WTC11 (cell line): Measurements from ENCODE around the gene HDDC3. TPM values are rescaled to one million over a fixed set of nuclear protein-coding genes. Genes with fewer than 3 reads are reported as not detected.
A peak's percentile ranks its signal among the peaks of the same experiment; 100 is the strongest.

ENCODE experiments used
- ATAC-seq: fragments of 200-7000 bp; cut with Tn5 transposase; 2 replicates; pipeline ENCODE4 v1.10.0; 2021; ENCODE audit warnings: mild to moderate bottlenecking, moderate library complexity
- CTCF ChIA-PET: fragments of 300-600 bp; sonication (Branson Sonifier 250); formaldehyde crosslinking; loops from one replicate; lab custom pipeline; 2021; ENCODE audit warnings: antibody characterized with exemption; lab: Charles Lee
- POLR2A ChIA-PET: fragments of 350-600 bp; sonication (Branson Sonifier 250); formaldehyde crosslinking; loops from one replicate; lab custom pipeline; 2021; ENCODE audit warnings: antibody characterized with exemption; lab: Charles Lee
- DNase-seq: peaks from one replicate; pipeline ENCODE4 v3.0.0; 2021; ENCODE audit warnings: low spot score
- H3K27ac Mint-ChIP-seq: 2 replicates; pipeline ENCODE4 v1.8.0; 2021; ENCODE audit warnings: mixed read lengths
- H3K27me3 Mint-ChIP-seq: 2 replicates; pipeline ENCODE4 v1.8.0; 2021; ENCODE audit warnings: low read depth, mild to moderate bottlenecking, moderate library complexity, mixed read lengths
- H3K36me3 Mint-ChIP-seq: 2 replicates; pipeline ENCODE4 v1.8.0; 2021; ENCODE audit warnings: mixed read lengths
- H3K4me1 Mint-ChIP-seq: 2 replicates; pipeline ENCODE4 v1.8.0; 2022; ENCODE audit warnings: mixed read lengths
- H3K4me3 Mint-ChIP-seq: 2 replicates; pipeline ENCODE4 v1.8.0; 2021; ENCODE audit warnings: mild to moderate bottlenecking, moderate library complexity, mixed read lengths
- H3K9me3 Mint-ChIP-seq: 2 replicates; pipeline ENCODE4 v1.8.0; 2021; ENCODE audit warnings: mixed read lengths
- CBFB ChIP-seq: sonication (generic); formaldehyde crosslinking; IDR thresholded peaks from 2 replicates; pipeline ENCODE4 v1.8.1; 2022; ENCODE audit warnings: mild to moderate bottlenecking, low read depth, missing genetic modification reagents
- ETV6 ChIP-seq: sonication (generic); formaldehyde crosslinking; IDR thresholded peaks from 2 replicates; pipeline ENCODE4 v1.8.1; 2022; ENCODE audit warnings: mild to moderate bottlenecking, missing genetic modification reagents
- FOXK1 ChIP-seq: sonication (generic); formaldehyde crosslinking; IDR thresholded peaks from 2 replicates; pipeline ENCODE4 v1.8.0; 2022; ENCODE audit warnings: mild to moderate bottlenecking, moderate library complexity, missing genetic modification reagents
- JAZF1 ChIP-seq: fragments of 250-450 bp; sonication (Bioruptor Pico); IDR thresholded peaks from 2 replicates; pipeline ENCODE4 v1.9.0; 2021; ENCODE audit warnings: moderate library complexity, mild to moderate bottlenecking, inconsistent platforms
- NFATC4 ChIP-seq: fragments of 250-450 bp; sonication (Bioruptor Pico); IDR thresholded peaks from 2 replicates; pipeline ENCODE4 v1.9.0; 2021; ENCODE audit warnings: mild to moderate bottlenecking
- OVOL2 ChIP-seq: fragments of 250-450 bp; sonication (Bioruptor Pico); IDR thresholded peaks from 2 replicates; pipeline ENCODE4 v1.9.0; 2021; ENCODE audit warnings: mild to moderate bottlenecking, borderline replicate concordance
- SMAD3 ChIP-seq: sonication (generic); formaldehyde crosslinking; IDR thresholded peaks from 2 replicates; pipeline ENCODE4 v1.8.0; 2022; ENCODE audit warnings: missing genetic modification reagents, mild to moderate bottlenecking, borderline replicate concordance
- ZBTB21 ChIP-seq: sonication (generic); formaldehyde crosslinking; IDR thresholded peaks from 2 replicates; pipeline ENCODE4 v1.8.1; 2023; ENCODE audit warnings: mild to moderate bottlenecking, missing genetic modification reagents, borderline replicate concordance
- ZNF138 ChIP-seq: sonication (generic); formaldehyde crosslinking; conservative IDR thresholded peaks from 2 replicates; pipeline ENCODE4 v1.8.1; 2022; ENCODE audit warnings: mild to moderate bottlenecking, moderate library complexity, missing genetic modification reagents
- ZNF232 ChIP-seq: sonication (generic); formaldehyde crosslinking; IDR thresholded peaks from 2 replicates; pipeline ENCODE4 v1.8.0; 2022; ENCODE audit warnings: mild to moderate bottlenecking, missing genetic modification reagents
- ZNF416 ChIP-seq: fragments of 250-450 bp; sonication (Bioruptor Pico); IDR thresholded peaks from 2 replicates; pipeline ENCODE4 v1.9.0; 2021; ENCODE audit warnings: mild to moderate bottlenecking, inconsistent platforms
- ZNF671 ChIP-seq: fragments of 250-450 bp; sonication (Bioruptor Pico); IDR thresholded peaks from 2 replicates; pipeline ENCODE4 v1.8.0; 2021; ENCODE audit warnings: mild to moderate bottlenecking
- total RNA-seq: library from RNA; stranded (reverse); gene quantifications from 3 replicates; pipeline ENCODE4 v1.2.3, GENCODE V29; 2021
- TF ChIP-seq, protein P1 (sequence below): sonication (generic); formaldehyde crosslinking; IDR thresholded peaks from 2 replicates; pipeline ENCODE4 v1.8.1; 2023; ENCODE audit warnings: mild to moderate bottlenecking, moderate library complexity, missing genetic modification reagents
- TF ChIP-seq, protein P2 (sequence below): sonication (generic); formaldehyde crosslinking; IDR thresholded peaks from 2 replicates; pipeline ENCODE4 v1.8.0; 2022; ENCODE audit warnings: missing genetic modification reagents
- TF ChIP-seq, protein P3 (sequence below): fragments of 250-450 bp; sonication (Bioruptor Pico); IDR thresholded peaks from 2 replicates; pipeline ENCODE4 v1.9.0; 2021; ENCODE audit warnings: mild to moderate bottlenecking
- TF ChIP-seq, protein P4 (sequence below): fragments of 200-600 bp; IDR thresholded peaks from 2 replicates; pipeline ENCODE4 v1.8.0; 2022; ENCODE audit warnings: antibody characterized with exemption
- TF ChIP-seq, protein P5 (sequence below): sonication (generic); formaldehyde crosslinking; IDR thresholded peaks from 2 replicates; pipeline ENCODE4 v1.8.1; 2023; ENCODE audit warnings: mild to moderate bottlenecking, missing genetic modification reagents

HDDC3 gene
- total RNA-seq, 1 experiment from 2014 or later, result 16.4 TPM

DNA sequence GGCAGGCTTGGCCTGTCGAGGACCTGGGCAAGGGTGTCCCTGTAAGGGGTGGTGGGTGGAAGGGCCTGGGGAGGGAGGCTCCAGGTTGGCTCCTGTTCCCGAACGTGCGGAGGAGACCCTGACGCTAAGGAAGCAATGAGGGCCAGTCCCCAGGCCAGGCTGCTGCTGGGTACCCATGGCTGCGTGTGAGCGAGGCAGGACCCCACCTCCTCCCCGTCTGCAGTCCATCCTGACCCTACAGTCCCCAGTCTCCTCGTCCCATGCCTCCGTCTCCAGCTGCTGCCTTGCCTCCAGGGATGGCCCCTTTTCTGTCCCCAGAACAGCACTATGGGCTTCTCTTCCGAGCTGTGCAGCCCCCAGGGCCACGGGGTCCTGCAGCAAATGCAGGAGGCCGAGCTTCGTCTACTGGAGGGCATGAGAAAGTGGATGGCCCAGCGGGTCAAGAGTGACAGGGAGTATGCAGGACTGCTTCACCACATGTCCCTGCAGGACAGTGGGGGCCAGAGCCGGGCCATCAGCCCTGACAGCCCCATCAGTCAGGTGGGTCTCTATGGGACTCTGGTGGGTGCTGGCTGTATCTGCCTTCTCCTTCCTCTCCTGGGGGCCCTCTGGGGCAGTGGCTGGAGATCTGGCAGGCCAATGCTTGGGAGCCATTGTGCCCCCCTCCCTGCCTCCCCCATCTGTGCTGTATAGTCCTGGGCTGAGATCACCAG is 47.5 kb downstream of the HDDC3 start (continued):
- TF ChIP-seq, protein P1, sequence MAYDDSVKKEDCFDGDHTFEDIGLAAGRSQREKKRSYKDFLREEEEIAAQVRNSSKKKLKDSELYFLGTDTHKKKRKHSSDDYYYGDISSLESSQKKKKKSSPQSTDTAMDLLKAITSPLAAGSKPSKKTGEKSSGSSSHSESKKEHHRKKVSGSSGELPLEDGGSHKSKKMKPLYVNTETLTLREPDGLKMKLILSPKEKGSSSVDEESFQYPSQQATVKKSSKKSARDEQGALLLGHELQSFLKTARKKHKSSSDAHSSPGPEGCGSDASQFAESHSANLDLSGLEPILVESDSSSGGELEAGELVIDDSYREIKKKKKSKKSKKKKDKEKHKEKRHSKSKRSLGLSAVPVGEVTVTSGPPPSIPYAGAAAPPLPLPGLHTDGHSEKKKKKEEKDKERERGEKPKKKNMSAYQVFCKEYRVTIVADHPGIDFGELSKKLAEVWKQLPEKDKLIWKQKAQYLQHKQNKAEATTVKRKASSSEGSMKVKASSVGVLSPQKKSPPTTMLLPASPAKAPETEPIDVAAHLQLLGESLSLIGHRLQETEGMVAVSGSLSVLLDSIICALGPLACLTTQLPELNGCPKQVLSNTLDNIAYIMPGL (CRISPR knock-in tag), result no peak
- TF ChIP-seq, protein P2, sequence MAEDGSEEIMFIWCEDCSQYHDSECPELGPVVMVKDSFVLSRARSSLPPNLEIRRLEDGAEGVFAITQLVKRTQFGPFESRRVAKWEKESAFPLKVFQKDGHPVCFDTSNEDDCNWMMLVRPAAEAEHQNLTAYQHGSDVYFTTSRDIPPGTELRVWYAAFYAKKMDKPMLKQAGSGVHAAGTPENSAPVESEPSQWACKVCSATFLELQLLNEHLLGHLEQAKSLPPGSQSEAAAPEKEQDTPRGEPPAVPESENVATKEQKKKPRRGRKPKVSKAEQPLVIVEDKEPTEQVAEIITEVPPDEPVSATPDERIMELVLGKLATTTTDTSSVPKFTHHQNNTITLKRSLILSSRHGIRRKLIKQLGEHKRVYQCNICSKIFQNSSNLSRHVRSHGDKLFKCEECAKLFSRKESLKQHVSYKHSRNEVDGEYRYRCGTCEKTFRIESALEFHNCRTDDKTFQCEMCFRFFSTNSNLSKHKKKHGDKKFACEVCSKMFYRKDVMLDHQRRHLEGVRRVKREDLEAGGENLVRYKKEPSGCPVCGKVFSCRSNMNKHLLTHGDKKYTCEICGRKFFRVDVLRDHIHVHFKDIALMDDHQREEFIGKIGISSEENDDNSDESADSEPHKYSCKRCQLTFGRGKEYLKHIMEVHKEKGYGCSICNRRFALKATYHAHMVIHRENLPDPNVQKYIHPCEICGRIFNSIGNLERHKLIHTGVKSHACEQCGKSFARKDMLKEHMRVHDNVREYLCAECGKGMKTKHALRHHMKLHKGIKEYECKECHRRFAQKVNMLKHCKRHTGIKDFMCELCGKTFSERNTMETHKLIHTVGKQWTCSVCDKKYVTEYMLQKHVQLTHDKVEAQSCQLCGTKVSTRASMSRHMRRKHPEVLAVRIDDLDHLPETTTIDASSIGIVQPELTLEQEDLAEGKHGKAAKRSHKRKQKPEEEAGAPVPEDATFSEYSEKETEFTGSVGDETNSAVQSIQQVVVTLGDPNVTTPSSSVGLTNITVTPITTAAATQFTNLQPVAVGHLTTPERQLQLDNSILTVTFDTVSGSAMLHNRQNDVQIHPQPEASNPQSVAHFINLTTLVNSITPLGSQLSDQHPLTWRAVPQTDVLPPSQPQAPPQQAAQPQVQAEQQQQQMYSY (CRISPR knock-in tag), result no peak
- TF ChIP-seq, protein P3, sequence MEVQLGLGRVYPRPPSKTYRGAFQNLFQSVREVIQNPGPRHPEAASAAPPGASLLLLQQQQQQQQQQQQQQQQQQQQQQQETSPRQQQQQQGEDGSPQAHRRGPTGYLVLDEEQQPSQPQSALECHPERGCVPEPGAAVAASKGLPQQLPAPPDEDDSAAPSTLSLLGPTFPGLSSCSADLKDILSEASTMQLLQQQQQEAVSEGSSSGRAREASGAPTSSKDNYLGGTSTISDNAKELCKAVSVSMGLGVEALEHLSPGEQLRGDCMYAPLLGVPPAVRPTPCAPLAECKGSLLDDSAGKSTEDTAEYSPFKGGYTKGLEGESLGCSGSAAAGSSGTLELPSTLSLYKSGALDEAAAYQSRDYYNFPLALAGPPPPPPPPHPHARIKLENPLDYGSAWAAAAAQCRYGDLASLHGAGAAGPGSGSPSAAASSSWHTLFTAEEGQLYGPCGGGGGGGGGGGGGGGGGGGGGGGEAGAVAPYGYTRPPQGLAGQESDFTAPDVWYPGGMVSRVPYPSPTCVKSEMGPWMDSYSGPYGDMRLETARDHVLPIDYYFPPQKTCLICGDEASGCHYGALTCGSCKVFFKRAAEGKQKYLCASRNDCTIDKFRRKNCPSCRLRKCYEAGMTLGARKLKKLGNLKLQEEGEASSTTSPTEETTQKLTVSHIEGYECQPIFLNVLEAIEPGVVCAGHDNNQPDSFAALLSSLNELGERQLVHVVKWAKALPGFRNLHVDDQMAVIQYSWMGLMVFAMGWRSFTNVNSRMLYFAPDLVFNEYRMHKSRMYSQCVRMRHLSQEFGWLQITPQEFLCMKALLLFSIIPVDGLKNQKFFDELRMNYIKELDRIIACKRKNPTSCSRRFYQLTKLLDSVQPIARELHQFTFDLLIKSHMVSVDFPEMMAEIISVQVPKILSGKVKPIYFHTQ (CRISPR knock-in tag), result no peak
- TF ChIP-seq, protein P4, sequence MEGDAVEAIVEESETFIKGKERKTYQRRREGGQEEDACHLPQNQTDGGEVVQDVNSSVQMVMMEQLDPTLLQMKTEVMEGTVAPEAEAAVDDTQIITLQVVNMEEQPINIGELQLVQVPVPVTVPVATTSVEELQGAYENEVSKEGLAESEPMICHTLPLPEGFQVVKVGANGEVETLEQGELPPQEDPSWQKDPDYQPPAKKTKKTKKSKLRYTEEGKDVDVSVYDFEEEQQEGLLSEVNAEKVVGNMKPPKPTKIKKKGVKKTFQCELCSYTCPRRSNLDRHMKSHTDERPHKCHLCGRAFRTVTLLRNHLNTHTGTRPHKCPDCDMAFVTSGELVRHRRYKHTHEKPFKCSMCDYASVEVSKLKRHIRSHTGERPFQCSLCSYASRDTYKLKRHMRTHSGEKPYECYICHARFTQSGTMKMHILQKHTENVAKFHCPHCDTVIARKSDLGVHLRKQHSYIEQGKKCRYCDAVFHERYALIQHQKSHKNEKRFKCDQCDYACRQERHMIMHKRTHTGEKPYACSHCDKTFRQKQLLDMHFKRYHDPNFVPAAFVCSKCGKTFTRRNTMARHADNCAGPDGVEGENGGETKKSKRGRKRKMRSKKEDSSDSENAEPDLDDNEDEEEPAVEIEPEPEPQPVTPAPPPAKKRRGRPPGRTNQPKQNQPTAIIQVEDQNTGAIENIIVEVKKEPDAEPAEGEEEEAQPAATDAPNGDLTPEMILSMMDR, result no peak
- TF ChIP-seq SMAD3 (CRISPR knock-in tag), result no peak
- TF ChIP-seq CBFB, result no peak

DNA sequence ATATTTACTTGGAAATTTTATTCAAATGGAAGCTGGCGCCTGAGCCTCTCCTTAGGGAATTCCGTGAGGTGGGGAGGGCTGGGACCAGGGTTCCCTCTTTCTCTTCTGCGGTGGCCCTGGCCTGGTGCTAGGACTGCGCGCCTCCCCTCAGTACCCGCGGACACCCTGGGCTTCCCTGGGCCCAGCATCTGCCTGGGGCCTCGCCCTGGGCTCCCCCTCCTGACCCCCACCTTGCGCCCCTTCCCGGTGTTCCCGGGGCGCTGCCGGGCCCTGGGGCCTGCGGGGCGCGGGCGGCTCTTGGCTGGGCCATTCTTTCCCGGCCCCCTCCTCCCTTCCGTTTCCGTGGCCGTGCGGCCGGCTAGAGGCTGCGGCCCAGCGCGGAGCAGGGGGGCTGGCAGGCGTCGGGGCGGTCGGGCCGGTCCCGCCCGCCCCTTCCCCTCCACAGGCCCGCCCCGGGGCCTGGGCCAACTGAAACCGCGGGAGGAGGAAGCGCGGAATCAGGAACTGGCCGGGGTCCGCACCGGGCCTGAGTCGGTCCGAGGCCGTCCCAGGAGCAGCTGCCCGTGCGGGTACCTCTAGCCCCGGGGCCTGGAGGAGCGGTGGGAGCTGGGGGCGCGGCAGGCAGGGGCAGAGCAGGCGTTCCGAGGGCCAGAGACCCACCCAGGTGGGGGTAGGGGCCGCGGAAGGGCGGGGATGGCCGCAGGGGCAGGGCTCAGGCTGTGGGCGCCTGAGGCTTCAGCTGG is 48.2 kb downstream of the HDDC3 start, which contains the start of gene FES:
FES (plus strand) TSS at position 529 of the 743 bp plus-strand sequence. CDS start 542 bp downstream, outside the sequence.
- Mint-ChIP-seq H3K36me3 (peaks cover 7% of the 10 kb centered on the region; the same call in 1 of the 2 replicates), H3K27me3 (no peaks in the 10 kb centered on the region), H3K27ac (no peak within 1 kb of the TSS), H3K4me3 (peak within 1 kb of the TSS; percentile 45), H3K4me1 (peaks cover 22% of the 10 kb centered on the region), H3K9me3 (no peaks in the 10 kb centered on the region)
- ChIA-PET CTCF (interaction anchor here (0.6 to 4.9 kb wide), 19 partner anchors 11 to 583 kb away, joined by 3 to 75 read pairs (median 12); partner anchors contain the start of genes BLM, FURIN, HDDC3 and MAN2A2), POLR2A (interaction anchor here (0.6 to 2.7 kb wide), 3 partner anchors 15 to 170 kb away, joined by 4 to 8 read pairs (median 5); partner anchors contain the start of genes BLM and FURIN)
- ATAC-seq (peak; percentile 67), DNase-seq (peak; percentile 67)
- TF ChIP-seq NFATC4, result no peak
- TF ChIP-seq ETV6, result no peak
- TF ChIP-seq ZNF232 (CRISPR knock-in tag), result no peak
- no peak for TF ChIP-seq JAZF1 (CRISPR knock-in tag)
- peak; percentile 16; the same call in 1 of the 2 replicates for TF ChIP-seq FOXK1 (CRISPR knock-in tag)
- TF ChIP-seq, protein P5, sequence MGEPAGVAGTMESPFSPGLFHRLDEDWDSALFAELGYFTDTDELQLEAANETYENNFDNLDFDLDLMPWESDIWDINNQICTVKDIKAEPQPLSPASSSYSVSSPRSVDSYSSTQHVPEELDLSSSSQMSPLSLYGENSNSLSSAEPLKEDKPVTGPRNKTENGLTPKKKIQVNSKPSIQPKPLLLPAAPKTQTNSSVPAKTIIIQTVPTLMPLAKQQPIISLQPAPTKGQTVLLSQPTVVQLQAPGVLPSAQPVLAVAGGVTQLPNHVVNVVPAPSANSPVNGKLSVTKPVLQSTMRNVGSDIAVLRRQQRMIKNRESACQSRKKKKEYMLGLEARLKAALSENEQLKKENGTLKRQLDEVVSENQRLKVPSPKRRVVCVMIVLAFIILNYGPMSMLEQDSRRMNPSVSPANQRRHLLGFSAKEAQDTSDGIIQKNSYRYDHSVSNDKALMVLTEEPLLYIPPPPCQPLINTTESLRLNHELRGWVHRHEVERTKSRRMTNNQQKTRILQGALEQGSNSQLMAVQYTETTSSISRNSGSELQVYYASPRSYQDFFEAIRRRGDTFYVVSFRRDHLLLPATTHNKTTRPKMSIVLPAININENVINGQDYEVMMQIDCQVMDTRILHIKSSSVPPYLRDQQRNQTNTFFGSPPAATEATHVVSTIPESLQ (CRISPR knock-in tag), result no peak
- TF ChIP-seq, protein P2 (CRISPR knock-in tag), result peak; percentile 60; the same call in 1 of the 2 replicates
- peak; percentile 18; the same call in 1 of the 2 replicates for TF ChIP-seq ZBTB21 (CRISPR knock-in tag)
- no peak for TF ChIP-seq ZNF416 (CRISPR knock-in tag)
- no peak for TF ChIP-seq OVOL2
- TF ChIP-seq ZNF671 (CRISPR knock-in tag), result no peak
- no peak for TF ChIP-seq ZNF138 (CRISPR knock-in tag)
